Raji (cell line): ENCODE results near the gene IGSF9.

Experiments
- POLR2A ChIP-seq: IDR thresholded peaks from 2 replicates; pipeline ENCODE4 v1.6.1; 2011; ENCODE audit warnings: low read depth, low read length, control low read depth; ENCODE audit not compliant: insufficient read depth

Gene IGSF9

GRCh38 chr1:159895836-159896545 is 49.4 kb downstream of the IGSF9 start:
- no peak for TF ChIP-seq POLR2A

GRCh38 chr1:159895286-159895685 is 50.1 kb downstream of the IGSF9 start:
- TF ChIP-seq POLR2A = no peak

- TF ChIP-seq POLR2A = no peak
These were observed 52.5 kb downstream of the IGSF9 start for GRCh38 chr1:159892944-159893343.

- no peak for TF ChIP-seq POLR2A
These were observed 53.9 kb downstream of the IGSF9 start for GRCh38 chr1:159891275-159892157.

GRCh38 chr1:159890390-159890789 is 55.0 kb downstream of the IGSF9 start:
- TF ChIP-seq POLR2A = no peak

- no peak for TF ChIP-seq POLR2A
These were observed 55.6 kb downstream of the IGSF9 start for GRCh38 chr1:159889821-159890252.

- no peak for TF ChIP-seq POLR2A
These were observed 56.2 kb downstream of the IGSF9 start for GRCh38 chr1:159889202-159889601.

- no peak for TF ChIP-seq POLR2A
These were observed 61.1 kb downstream of the IGSF9 start for GRCh38 chr1:159884296-159884695.

- TF ChIP-seq POLR2A = no peak
These were observed 62.3 kb downstream of the IGSF9 start for GRCh38 chr1:159883134-159883533.

GRCh38 chr1:159882527-159882862 is 62.9 kb downstream of the IGSF9 start:
- TF ChIP-seq POLR2A = no peak

GRCh38 chr1:159881622-159882526 is 63.5 kb downstream of the IGSF9 start:
- no peak for TF ChIP-seq POLR2A

- TF ChIP-seq POLR2A = no peak
These were observed 65.0 kb downstream of the IGSF9 start for GRCh38 chr1:159880430-159880829.

- TF ChIP-seq POLR2A = no peak
These were observed 65.4 kb downstream of the IGSF9 start for GRCh38 chr1:159879977-159880376.

GRCh38 chr1:159879136-159879535 is 66.3 kb downstream of the IGSF9 start:
- TF ChIP-seq POLR2A = no peak
